Measurements from ENCODE around the gene BRCA1. TPM values are rescaled to one million over a fixed set of nuclear protein-coding genes. Genes with fewer than 3 reads are reported as not detected.
"Not testable (repeated sequence)": the region's sequence is repeated elsewhere in the genome, so short reads cannot be mapped to it uniquely, and the experiment has no call there.

BRCA1 gene
- total RNA-seq, 1 experiment from 2014 or later, result 44.1 TPM

DNA sequence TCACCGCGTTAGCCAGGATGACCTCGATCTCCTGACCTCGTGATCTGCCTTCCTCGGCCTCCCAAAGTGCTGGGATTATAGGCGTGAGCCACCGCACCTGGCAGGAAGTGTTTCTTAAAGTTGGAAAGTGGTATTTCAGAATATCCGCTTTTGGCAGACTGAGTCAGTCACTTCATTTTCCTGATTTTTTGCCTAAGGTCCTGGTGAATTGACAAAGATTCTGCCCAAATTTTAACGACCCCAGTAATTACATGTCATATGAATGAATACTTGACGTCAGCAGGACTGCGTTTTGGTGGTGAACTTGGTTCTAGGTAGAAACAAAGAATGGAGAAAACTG, 4.5 kb upstream of the BRCA1 start:
- intact Hi-C loops (cut with micrococcal nuclease), result no loop called here
- no TSS peak for BruUV-seq (replicated peaks)
- CTCF ChIA-PET, result no interaction called here
- RAD21 ChIA-PET (ENCODE audit: low non-redundant PET in 1 of 2, low total read pairs in 2 of 2, uncharacterized antibody in 2 of 2, unreplicated experiment in 2 of 2), result no interaction called here
- ATAC-seq (no peak), DNase-seq (ENCODE audit: low read depth, low spot score) (no peak)
- Histone ChIP-seq H3K9ac (ENCODE audit: low read length) (no peak overlapping the region), H3K79me2 (ENCODE audit: insufficient read depth, low read length) (peaks cover 34% of the 10 kb centered on the region), H3K27me3 (ENCODE audit: insufficient read depth, low read length) (no peaks in the 10 kb centered on the region), H4K20me1 (ENCODE audit: insufficient read depth) (no peaks in the 10 kb centered on the region), H3K9me2 (ENCODE audit: insufficient read depth) (no peaks in the 10 kb centered on the region), H3K4me3 (replicated peaks in 1 of 2; ENCODE audit: low read depth in 1 of 2, low read length in 2 of 2) (no peak overlapping the region), H3K4me1 (ENCODE audit: control insufficient read depth in 1 of 2, insufficient read depth in 2 of 2, low read length in 2 of 2) (peaks cover 5 to 13% of the 10 kb centered on the region in 2 experiments; a peak in 2 of 4 replicates), H3K36me3 (ENCODE audit: control insufficient read depth in 1 of 2, insufficient read depth in 2 of 2, low read length in 2 of 2) (peaks cover 6 to 18% of the 10 kb centered on the region in 2 experiments; a peak in 2 of 4 replicates), H3K4me2 (ENCODE audit: low read length) (no peak overlapping the region), H3K9me3 (ENCODE audit: control insufficient read depth in 1 of 2, insufficient read depth in 1 of 2, low read depth in 1 of 2, low read length in 2 of 2) (no peaks in the 10 kb centered on the region), H2AFZ (ENCODE audit: low read depth, low read length, poor library complexity, severe bottlenecking) (no peak overlapping the region), H3K27ac (ENCODE audit: low read depth, low read length) (no peak overlapping the region)
- POLR2A ChIA-PET, result no interaction called here
- TF ChIP-seq EZH2 (IDR thresholded peaks at IDR 0.05) (no peak), SRF (IDR thresholded peaks at IDR 0.05; ENCODE audit: low read depth) (no peak), CBX3 (IDR thresholded peaks at IDR 0.05; ENCODE audit: low read depth) (no peak), EZH2phosphoT487 (IDR thresholded peaks at IDR 0.05; ENCODE audit: borderline replicate concordance) (no peak), ZNF274 (IDR thresholded peaks at IDR 0.05; ENCODE audit: low read depth, low read length) (no peak), CEBPB (IDR thresholded peaks at IDR 0.05; ENCODE audit: low read depth) (no peak), ZBTB33 (IDR thresholded peaks at IDR 0.05; ENCODE audit: extremely low read depth, insufficient replicate concordance, low read length) (no peak), EGR1 (IDR thresholded peaks at IDR 0.05; ENCODE audit: low read depth) (no peak), SIN3A (IDR thresholded peaks at IDR 0.05; ENCODE audit: low read depth) (no peak), YY1 (IDR thresholded peaks at IDR 0.05; ENCODE audit: extremely low read depth, insufficient replicate concordance, low read depth, low read length) (no peak), FOSL1 (IDR thresholded peaks at IDR 0.05; ENCODE audit: low read depth) (no peak), ZFX (IDR thresholded peaks at IDR 0.05) (no peak), TCF7L2 (IDR thresholded peaks at IDR 0.05; ENCODE audit: borderline replicate concordance, extremely low read depth, insufficient read depth, insufficient read length) (no peak), POLR2AphosphoS5 (IDR thresholded peaks at IDR 0.05; ENCODE audit: low read depth, low read length) (no peak), JUND (IDR thresholded peaks at IDR 0.05) (no peak)
- TF ChIP-seq, protein P1, sequence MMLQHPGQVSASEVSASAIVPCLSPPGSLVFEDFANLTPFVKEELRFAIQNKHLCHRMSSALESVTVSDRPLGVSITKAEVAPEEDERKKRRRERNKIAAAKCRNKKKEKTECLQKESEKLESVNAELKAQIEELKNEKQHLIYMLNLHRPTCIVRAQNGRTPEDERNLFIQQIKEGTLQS (IDR thresholded peaks at IDR 0.05), result no peak
- TF ChIP-seq, protein P2, sequence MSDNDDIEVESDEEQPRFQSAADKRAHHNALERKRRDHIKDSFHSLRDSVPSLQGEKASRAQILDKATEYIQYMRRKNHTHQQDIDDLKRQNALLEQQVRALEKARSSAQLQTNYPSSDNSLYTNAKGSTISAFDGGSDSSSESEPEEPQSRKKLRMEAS (IDR thresholded peaks at IDR 0.05), result no peak

GRCh38 chr17:43127333-43127876, 2.2 kb upstream of the BRCA1 start:
- H3K36me3 ChIP-seq (ENCODE audit: control insufficient read depth in 1 of 2, insufficient read depth in 2 of 2, low read length in 2 of 2); H2AFZ ChIP-seq (ENCODE audit: low read depth, low read length, poor library complexity, severe bottlenecking); H3K9ac ChIP-seq (ENCODE audit: low read length); DNase-seq (ENCODE audit: low read depth, low spot score); ATAC-seq; H3K9me3 ChIP-seq (ENCODE audit: control insufficient read depth in 1 of 2, insufficient read depth in 1 of 2, low read depth in 1 of 2, low read length in 2 of 2); H3K27me3 ChIP-seq (ENCODE audit: insufficient read depth, low read length); intact Hi-C loops (cut with micrococcal nuclease); RAD21 ChIA-PET (ENCODE audit: low non-redundant PET in 1 of 2, low total read pairs in 2 of 2, uncharacterized antibody in 2 of 2, unreplicated experiment in 2 of 2); H3K9me2 ChIP-seq (ENCODE audit: insufficient read depth); H3K27ac ChIP-seq (ENCODE audit: low read depth, low read length); H3K4me2 ChIP-seq (ENCODE audit: low read length); H3K4me3 ChIP-seq (replicated peaks in 1 of 2; ENCODE audit: low read depth in 1 of 2, low read length in 2 of 2); CTCF ChIA-PET; H4K20me1 ChIP-seq (ENCODE audit: insufficient read depth): not testable (repeated sequence)
- Histone ChIP-seq H3K4me1 (ENCODE audit: control insufficient read depth in 1 of 2, insufficient read depth in 2 of 2, low read length in 2 of 2) (peaks cover 8 to 20% of the 10 kb centered on the region in 2 experiments; a peak in 3 of 4 replicates), H3K79me2 (ENCODE audit: insufficient read depth, low read length) (peaks cover 45% of the 10 kb centered on the region)
- POLR2A ChIA-PET, result interaction anchor here (0.6 to 1.2 kb wide), 2 partner anchors 42 to 188 kb away, joined by 3 to 6 read pairs; no protein-coding TSS in a partner anchor
- BruUV-seq (replicated peaks), result TSS peak; percentile 3
